IPS-20b (cell line): ENCODE data around the gene MYO7A.
"Not testable (repeated sequence)": the region's sequence is repeated elsewhere in the genome, so short reads cannot be mapped to it uniquely, and the experiment has no call there.

Experiments used
- H3K27ac ChIP-seq: one replicate; pipeline ENCODE4 v1.5.1; 2013; ENCODE audit warnings: low read length
- H3K27me3 ChIP-seq: 2 replicates; pipeline ENCODE4 v1.6.1; 2013; ENCODE audit warnings: mild to moderate bottlenecking, low read length, inconsistent platforms; ENCODE audit not compliant: insufficient read depth
- H3K36me3 ChIP-seq: 2 replicates; pipeline ENCODE4 v1.6.1; 2013; ENCODE audit warnings: low read depth, mild to moderate bottlenecking, inconsistent platforms, low read length, moderate library complexity; ENCODE audit not compliant: insufficient read depth
- H3K4me1 ChIP-seq: 2 replicates; pipeline ENCODE4 v1.6.1; 2013; ENCODE audit warnings: mild to moderate bottlenecking, control low read depth, inconsistent platforms, low read length, moderate library complexity; ENCODE audit not compliant: insufficient read depth
- H3K4me3 ChIP-seq: 2 replicates; pipeline ENCODE4 v1.5.1; 2013; ENCODE audit warnings: mild to moderate bottlenecking, low read length, inconsistent platforms
- H3K9ac ChIP-seq: 2 replicates; pipeline ENCODE4 v1.6.1; 2013; ENCODE audit warnings: low read depth, mild to moderate bottlenecking, inconsistent platforms, low read length, moderate library complexity
- H3K9me3 ChIP-seq: 2 replicates; pipeline ENCODE4 v1.6.1; 2013; ENCODE audit warnings: mild to moderate bottlenecking, low read depth, low read length, inconsistent platforms; ENCODE audit not compliant: insufficient read depth

The MYO7A gene

GRCh38 chr11:77095551-77096490 is 32.2 kb upstream of the MYO7A start:
- H3K4me1 ChIP-seq, result no peaks in the 10 kb centered on the region; the same call in 1 of the 2 replicates

GRCh38 chr11:77096591-77097019 is 31.4 kb upstream of the MYO7A start:
- Histone ChIP-seq H3K9ac (no peak overlapping the region), H3K27ac (no peak overlapping the region), H3K9me3 (no peaks in the 10 kb centered on the region), H3K4me1 (no peaks in the 10 kb centered on the region), H3K36me3 (no peaks in the 10 kb centered on the region), H3K27me3 (no peaks in the 10 kb centered on the region), H3K4me3 (no peak overlapping the region)

More at GRCh38 chr11:77095551-77096490, 32.2 kb upstream of the MYO7A start:
- Histone ChIP-seq H3K9ac (no peak overlapping the region), H3K27me3 (no peaks in the 10 kb centered on the region), H3K9me3 (no peaks in the 10 kb centered on the region), H3K27ac (no peak overlapping the region), H3K36me3 (no peaks in the 10 kb centered on the region), H3K4me3 (no peak overlapping the region)

- not testable (repeated sequence) for H3K9ac ChIP-seq, H3K36me3 ChIP-seq, H3K4me1 ChIP-seq, H3K4me3 ChIP-seq, H3K27me3 ChIP-seq, H3K27ac ChIP-seq, H3K9me3 ChIP-seq
These were observed 30.9 kb upstream of the MYO7A start for GRCh38 chr11:77097180-77097579.

GRCh38 chr11:77100166-77101042 is 27.6 kb upstream of the MYO7A start:
- Histone ChIP-seq H3K9ac (no peak overlapping the region), H3K9me3 (no peaks in the 10 kb centered on the region), H3K4me1 (no peaks in the 10 kb centered on the region), H3K27ac (no peak overlapping the region), H3K4me3 (no peak overlapping the region), H3K36me3 (no peaks in the 10 kb centered on the region), H3K27me3 (no peaks in the 10 kb centered on the region)

- H3K9me3 ChIP-seq, result no peaks in the 10 kb centered on the region
- H3K4me1 ChIP-seq, result no peaks in the 10 kb centered on the region
- no peaks in the 10 kb centered on the region for H3K27me3 ChIP-seq
- H3K4me3 ChIP-seq, result no peak overlapping the region
- H3K36me3 ChIP-seq, result no peaks in the 10 kb centered on the region
- H3K9ac ChIP-seq, result no peak overlapping the region
- H3K27ac ChIP-seq, result no peak overlapping the region
These were observed 27.0 kb upstream of the MYO7A start for GRCh38 chr11:77101043-77101537.

GRCh38 chr11:77102246-77103210 is 25.5 kb upstream of the MYO7A start, which contains the start of gene OMP:
OMP (plus strand) TSS chr11:77102840; CDS start chr11:77102840, 0 bp downstream.
- Histone ChIP-seq H3K4me3 (no peak within 1 kb of the TSS), H3K4me1 (no peaks in the 10 kb centered on the region), H3K9ac (no peak within 1 kb of the TSS), H3K36me3 (no peaks in the 10 kb centered on the region), H3K9me3 (no peaks in the 10 kb centered on the region), H3K27me3 (no peaks in the 10 kb centered on the region), H3K27ac (no peak within 1 kb of the TSS)

- Histone ChIP-seq H3K27ac (no peak overlapping the region), H3K4me3 (no peak overlapping the region), H3K4me1 (no peaks in the 10 kb centered on the region), H3K9ac (no peak overlapping the region), H3K9me3 (no peaks in the 10 kb centered on the region), H3K36me3 (no peaks in the 10 kb centered on the region), H3K27me3 (no peaks in the 10 kb centered on the region)
These were observed 24.7 kb upstream of the MYO7A start for GRCh38 chr11:77103319-77103718.

- no peaks in the 10 kb centered on the region for H3K36me3 ChIP-seq
- H3K27me3 ChIP-seq, result no peaks in the 10 kb centered on the region
- no peaks in the 10 kb centered on the region for H3K9me3 ChIP-seq
- H3K9ac ChIP-seq, result no peak overlapping the region
- H3K4me3 ChIP-seq, result no peak overlapping the region
- H3K27ac ChIP-seq, result no peak overlapping the region
- H3K4me1 ChIP-seq, result no peaks in the 10 kb centered on the region
These were observed 23.3 kb upstream of the MYO7A start for GRCh38 chr11:77104727-77105126.

GRCh38 chr11:77106321-77106720 is 21.7 kb upstream of the MYO7A start:
- Histone ChIP-seq H3K36me3 (no peaks in the 10 kb centered on the region), H3K4me3 (no peak overlapping the region), H3K27ac (no peak overlapping the region), H3K9ac (no peak overlapping the region), H3K4me1 (no peaks in the 10 kb centered on the region), H3K27me3 (no peaks in the 10 kb centered on the region), H3K9me3 (no peaks in the 10 kb centered on the region)

- Histone ChIP-seq H3K27me3 (no peaks in the 10 kb centered on the region), H3K9me3 (no peaks in the 10 kb centered on the region), H3K27ac (no peak overlapping the region), H3K4me3 (no peak overlapping the region), H3K9ac (no peak overlapping the region), H3K36me3 (no peaks in the 10 kb centered on the region), H3K4me1 (no peaks in the 10 kb centered on the region)
These were observed 21.3 kb upstream of the MYO7A start for GRCh38 chr11:77106759-77107158.

GRCh38 chr11:77107950-77108349 is 20.1 kb upstream of the MYO7A start:
- H3K4me1 ChIP-seq, result no peaks in the 10 kb centered on the region
- H3K4me3 ChIP-seq, result no peak overlapping the region
- no peaks in the 10 kb centered on the region for H3K9me3 ChIP-seq
- no peaks in the 10 kb centered on the region for H3K27me3 ChIP-seq
- H3K36me3 ChIP-seq, result no peaks in the 10 kb centered on the region
- no peak overlapping the region for H3K9ac ChIP-seq
- H3K27ac ChIP-seq, result no peak overlapping the region
